ENCODE results near the gene CATSPER3.

CATSPER3 gene

GRCh38 chr5:135033901-135034235 lies 66.2 kb downstream of the CATSPER3 start, which contains the start of gene PITX1:
Gene PITX1, minus strand, starts transcription at chr5:135034228. Its CDS starts 347 bp downstream, at chr5:135033881.
- no peak for DNase-seq (ENCODE audit: low read depth)
- no peak for TF ChIP-seq CTCF (conservative IDR thresholded peaks at IDR 0.05; ENCODE audit: low read depth, low read length)
- peak within 1 kb of the TSS; percentile 14 for H3K4me3 ChIP-seq (ENCODE audit: low read length)

- H3K4me3 ChIP-seq (ENCODE audit: low read length): no peak overlapping the region
- no peak for DNase-seq (ENCODE audit: low read depth)
- no peak for TF ChIP-seq CTCF (conservative IDR thresholded peaks at IDR 0.05; ENCODE audit: low read depth, low read length)
These were observed 66.7 kb downstream of the CATSPER3 start for GRCh38 chr5:135034236-135034962.

- no peak for TF ChIP-seq CTCF (conservative IDR thresholded peaks at IDR 0.05; ENCODE audit: low read depth, low read length)
- H3K4me3 ChIP-seq (ENCODE audit: low read length): no peak overlapping the region
- no peak for DNase-seq (ENCODE audit: low read depth)
These were observed 67.4 kb downstream of the CATSPER3 start for GRCh38 chr5:135034963-135035677.

- DNase-seq (ENCODE audit: low read depth): no peak
- no peak overlapping the region for H3K4me3 ChIP-seq (ENCODE audit: low read length)
- no peak for TF ChIP-seq CTCF (conservative IDR thresholded peaks at IDR 0.05; ENCODE audit: low read depth, low read length)
These were observed 67.9 kb downstream of the CATSPER3 start for GRCh38 chr5:135035678-135036030.

- TF ChIP-seq CTCF (conservative IDR thresholded peaks at IDR 0.05; ENCODE audit: low read depth, low read length): no peak
- no peak overlapping the region for H3K4me3 ChIP-seq (ENCODE audit: low read length)
- DNase-seq (ENCODE audit: low read depth): no peak
These were observed 68.7 kb downstream of the CATSPER3 start for GRCh38 chr5:135036405-135036804.

GRCh38 chr5:135037519-135038204 lies 70.0 kb downstream of the CATSPER3 start:
- no peak for TF ChIP-seq CTCF (conservative IDR thresholded peaks at IDR 0.05; ENCODE audit: low read depth, low read length)
- no peak overlapping the region for H3K4me3 ChIP-seq (ENCODE audit: low read length)

More at GRCh38 chr5:135037519-135038204, 70.0 kb downstream of the CATSPER3 start:
- DNase-seq (ENCODE audit: low read depth): no peak
